K562 (cell line): ENCODE data around the gene C18orf63.

Experiments
- ARID3A ChIP-seq: IDR thresholded peaks from 2 replicates; pipeline ENCODE4 v1.6.1; 2012; ENCODE audit warnings: low read depth, low read length, improper control_type of control experiment, borderline replicate concordance
- CTCF ChIP-seq, 3 experiments: IDR thresholded peaks in 2 of 3; conservative IDR thresholded peaks in 1 of 3; 2 replicates each; pipeline ENCODE4 v1.5.1; 2011 to 2012; ENCODE audit warnings: low read length in 3 of 3, mild to moderate bottlenecking in 3 of 3, control low read depth in 2 of 3, improper control_type of control experiment in 1 of 3, inconsistent platforms in 1 of 3, low read depth in 1 of 3, mixed read lengths in 1 of 3, moderate library complexity in 1 of 3; ENCODE audit not compliant: insufficient read depth in 2 of 3
- EZH2 ChIP-seq: IDR thresholded peaks from 2 replicates; pipeline ENCODE4 v1.6.1; 2012; ENCODE audit warnings: low read depth, mild to moderate bottlenecking, inconsistent platforms, low read length, borderline replicate concordance
- HCFC1 ChIP-seq: IDR thresholded peaks from 2 replicates; pipeline ENCODE4 v1.6.1; 2012; ENCODE audit warnings: low read depth, low read length, improper control_type of control experiment
- JUN ChIP-seq, 2 experiments: sonication (generic) in 1 of 2; formaldehyde crosslinking in 1 of 2; IDR thresholded peaks; 2 replicates each; pipeline versions ENCODE4 v1.6.1 to v1.8.0; 2012 to 2022; ENCODE audit warnings: borderline replicate concordance in 2 of 2, mild to moderate bottlenecking in 2 of 2, improper control_type of control experiment in 1 of 2, low read depth in 1 of 2, low read length in 1 of 2, missing genetic modification reagents in 1 of 2
- PCBP2 ChIP-seq: fragments of 200-400 bp; formaldehyde crosslinking; IDR thresholded peaks from 2 replicates; pipeline ENCODE4 v1.6.1; 2018; ENCODE audit warnings: low read length, low read depth, mild to moderate bottlenecking, moderate library complexity; ENCODE audit not compliant: poor library complexity, severe bottlenecking
- STAT5B ChIP-seq: fragments of 250-450 bp; sonication (Bioruptor Pico); IDR thresholded peaks from 2 replicates; pipeline ENCODE4 v1.8.0; 2021; ENCODE audit warnings: mild to moderate bottlenecking, inconsistent platforms
- TCF7L2 ChIP-seq: fragments of 150-350 bp; IDR thresholded peaks from 2 replicates; pipeline ENCODE4 v1.6.1; 2016; ENCODE audit warnings: low read depth, mild to moderate bottlenecking, low read length, moderate library complexity
- TEAD1 ChIP-seq, 2 experiments: fragments of 450-650 bp in 1 of 2; sonication (generic) in 1 of 2; formaldehyde crosslinking; IDR thresholded peaks; 2 replicates each; pipeline versions ENCODE4 v1.4.0 to v1.8.0; 2020 to 2022; ENCODE audit warnings: mild to moderate bottlenecking in 2 of 2, missing genetic modification reagents in 1 of 2
- TRIM28 ChIP-seq: fragments of 450-650 bp; IDR thresholded peaks from 2 replicates; pipeline ENCODE4 v1.6.1; 2017
- YY1 ChIP-seq, 3 experiments: IDR thresholded peaks; 2 replicates each; pipeline ENCODE4 v1.6.1; 2011; ENCODE audit warnings: low read length in 2 of 3, mild to moderate bottlenecking in 2 of 3, moderate library complexity in 2 of 3, borderline replicate concordance in 1 of 3, control low read depth in 1 of 3, low read depth in 1 of 3; ENCODE audit not compliant: insufficient read depth in 3 of 3, insufficient replicate concordance in 2 of 3, control insufficient read depth in 1 of 3, insufficient read length in 1 of 3; ENCODE audit errors: extremely low read depth in 1 of 3
- ZBTB8A ChIP-seq: fragments of 450-650 bp; IDR thresholded peaks from 2 replicates; pipeline ENCODE4 v1.6.1; 2018; ENCODE audit warnings: mild to moderate bottlenecking, moderate library complexity; ENCODE audit not compliant: partially characterized antibody
- TF ChIP-seq, protein P1 (sequence below), 2 experiments: fragments of 150-350 bp in 1 of 2; IDR thresholded peaks; 2 replicates each; pipeline ENCODE4 v1.6.1; 2012 to 2016; ENCODE audit warnings: low read depth in 2 of 2, low read length in 2 of 2, mild to moderate bottlenecking in 1 of 2, moderate library complexity in 1 of 2

DNA sequence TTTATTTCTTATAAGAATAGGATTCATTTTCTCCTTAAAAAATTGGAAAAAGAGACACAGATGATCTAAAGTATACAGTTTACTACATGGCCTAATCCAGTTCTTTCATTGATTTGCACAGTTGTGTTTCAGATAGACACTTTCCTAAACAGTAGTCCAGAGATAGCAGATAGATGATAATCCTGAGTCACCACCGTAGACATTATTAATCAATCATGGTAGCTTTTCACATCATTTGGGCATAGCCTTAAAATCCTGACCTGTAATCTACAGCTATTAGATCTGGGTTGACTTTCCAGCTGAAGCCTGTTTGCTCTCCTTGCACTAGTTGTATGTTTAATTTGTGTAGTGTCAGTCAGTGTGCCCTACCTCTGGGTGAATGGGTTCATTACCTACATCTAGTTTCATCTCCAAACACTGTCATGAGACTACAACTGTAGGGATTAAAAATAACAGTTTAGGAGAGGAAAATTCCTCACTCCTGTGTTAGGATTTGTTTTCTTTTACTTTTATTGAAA, 14.1 kb downstream of the C18orf63 start:
- no peak for TF ChIP-seq CTCF (IDR thresholded peaks at IDR 0.05 in 2 of 3, conservative IDR thresholded peaks at IDR 0.05 in 1 of 3; ENCODE audit: insufficient read depth in 2 of 3, low read depth in 1 of 3, low read length in 3 of 3)
- TF ChIP-seq JUN (IDR thresholded peaks at IDR 0.05; ENCODE audit: borderline replicate concordance, low read depth, low read length) = no peak
- no peak for TF ChIP-seq JUN (CRISPR knock-in tag; IDR thresholded peaks at IDR 0.05; ENCODE audit: borderline replicate concordance)
- TF ChIP-seq, protein P1, sequence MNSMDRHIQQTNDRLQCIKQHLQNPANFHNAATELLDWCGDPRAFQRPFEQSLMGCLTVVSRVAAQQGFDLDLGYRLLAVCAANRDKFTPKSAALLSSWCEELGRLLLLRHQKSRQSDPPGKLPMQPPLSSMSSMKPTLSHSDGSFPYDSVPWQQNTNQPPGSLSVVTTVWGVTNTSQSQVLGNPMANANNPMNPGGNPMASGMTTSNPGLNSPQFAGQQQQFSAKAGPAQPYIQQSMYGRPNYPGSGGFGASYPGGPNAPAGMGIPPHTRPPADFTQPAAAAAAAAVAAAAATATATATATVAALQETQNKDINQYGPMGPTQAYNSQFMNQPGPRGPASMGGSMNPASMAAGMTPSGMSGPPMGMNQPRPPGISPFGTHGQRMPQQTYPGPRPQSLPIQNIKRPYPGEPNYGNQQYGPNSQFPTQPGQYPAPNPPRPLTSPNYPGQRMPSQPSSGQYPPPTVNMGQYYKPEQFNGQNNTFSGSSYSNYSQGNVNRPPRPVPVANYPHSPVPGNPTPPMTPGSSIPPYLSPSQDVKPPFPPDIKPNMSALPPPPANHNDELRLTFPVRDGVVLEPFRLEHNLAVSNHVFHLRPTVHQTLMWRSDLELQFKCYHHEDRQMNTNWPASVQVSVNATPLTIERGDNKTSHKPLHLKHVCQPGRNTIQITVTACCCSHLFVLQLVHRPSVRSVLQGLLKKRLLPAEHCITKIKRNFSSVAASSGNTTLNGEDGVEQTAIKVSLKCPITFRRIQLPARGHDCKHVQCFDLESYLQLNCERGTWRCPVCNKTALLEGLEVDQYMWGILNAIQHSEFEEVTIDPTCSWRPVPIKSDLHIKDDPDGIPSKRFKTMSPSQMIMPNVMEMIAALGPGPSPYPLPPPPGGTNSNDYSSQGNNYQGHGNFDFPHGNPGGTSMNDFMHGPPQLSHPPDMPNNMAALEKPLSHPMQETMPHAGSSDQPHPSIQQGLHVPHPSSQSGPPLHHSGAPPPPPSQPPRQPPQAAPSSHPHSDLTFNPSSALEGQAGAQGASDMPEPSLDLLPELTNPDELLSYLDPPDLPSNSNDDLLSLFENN (IDR thresholded peaks at IDR 0.05; ENCODE audit: low read depth in 2 of 2, low read length in 2 of 2) = no peak
- TF ChIP-seq TCF7L2 = no peak
- TF ChIP-seq ARID3A = no peak
- TF ChIP-seq STAT5B (CRISPR knock-in tag) = no peak
- no peak for TF ChIP-seq EZH2
- no peak for TF ChIP-seq HCFC1
- no peak for TF ChIP-seq TEAD1 (CRISPR knock-in tag; IDR thresholded peaks at IDR 0.05)
- no peak for TF ChIP-seq TRIM28
- no peak for TF ChIP-seq YY1 (IDR thresholded peaks at IDR 0.05; ENCODE audit: borderline replicate concordance in 1 of 3, control insufficient read depth in 1 of 3, extremely low read depth in 1 of 3, insufficient read depth in 3 of 3, insufficient read length in 1 of 3, insufficient replicate concordance in 2 of 3, low read depth in 1 of 3, low read length in 2 of 3)
- no peak for TF ChIP-seq PCBP2
- no peak for TF ChIP-seq ZBTB8A
